ENCODE measurements around the gene HUNK.
A peak's percentile ranks its signal among the peaks of the same experiment; 100 is the strongest.

HUNK gene

DNA sequence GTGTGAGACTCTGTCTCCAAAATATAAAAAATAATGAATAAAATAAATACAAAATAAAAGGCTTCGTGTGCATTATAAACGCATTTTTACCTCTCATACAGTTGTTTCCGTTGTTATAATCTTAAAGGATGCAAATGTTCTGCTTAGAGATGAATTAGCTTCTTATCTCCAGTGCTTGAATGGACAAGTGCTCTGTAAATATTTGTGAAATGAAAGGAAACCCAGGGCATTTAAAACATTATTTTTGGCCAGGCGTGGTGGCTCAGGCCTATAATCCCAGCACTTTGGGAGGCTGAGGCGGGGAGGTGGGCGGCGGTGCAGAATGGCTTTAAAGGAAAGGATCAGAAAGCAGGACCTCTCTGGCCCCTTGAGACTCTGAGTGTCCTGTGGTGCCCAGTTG is 94.5 kb downstream of the HUNK start:
- no peak for DNase-seq

DNA sequence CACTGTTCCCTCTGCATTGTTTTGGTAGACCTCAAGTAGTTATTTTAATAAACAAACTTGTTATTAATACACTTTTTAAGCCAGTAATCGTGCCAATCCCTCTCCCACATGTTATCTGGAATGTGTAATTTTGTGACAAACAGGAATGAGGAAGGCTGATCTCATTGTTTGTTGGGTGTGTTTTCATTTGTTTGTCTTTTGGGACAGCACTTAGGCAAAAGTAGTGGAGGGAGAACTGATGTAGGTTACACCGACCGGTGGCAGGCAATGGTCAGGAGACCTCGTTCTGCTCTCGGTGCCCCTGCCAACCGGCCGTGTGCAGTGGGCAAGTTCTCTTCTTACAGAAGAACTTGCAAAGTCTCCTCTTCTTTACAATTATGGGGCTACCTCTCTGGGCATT is 99.8 kb downstream of the HUNK start:
- no peak for DNase-seq

DNA sequence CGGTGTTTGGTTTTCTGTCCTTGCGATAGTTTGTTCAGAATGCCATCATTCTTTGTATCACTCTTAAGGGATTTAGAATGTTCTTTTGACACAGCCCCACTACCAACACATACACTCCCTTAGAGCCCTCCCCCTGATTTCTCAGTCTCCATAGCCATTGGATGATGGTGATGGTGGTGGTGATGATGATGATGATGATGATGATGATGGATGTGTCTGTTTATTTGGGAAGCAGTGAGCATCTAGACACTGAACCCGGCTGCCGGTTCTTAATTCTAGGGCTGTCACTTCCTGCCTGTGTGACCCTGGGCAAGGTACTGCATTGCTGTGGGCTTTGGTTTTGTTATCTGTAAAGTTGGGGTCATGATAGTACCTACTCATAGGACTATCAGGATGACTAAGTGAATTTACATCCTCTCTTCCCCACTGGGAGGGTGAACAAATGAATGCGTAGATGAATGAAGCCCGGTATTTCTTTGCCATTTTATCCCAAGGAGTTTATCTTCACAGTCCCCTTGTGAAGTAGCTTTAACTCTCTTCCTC is 100.7 kb downstream of the HUNK start:
- DNase-seq: no peak

DNA sequence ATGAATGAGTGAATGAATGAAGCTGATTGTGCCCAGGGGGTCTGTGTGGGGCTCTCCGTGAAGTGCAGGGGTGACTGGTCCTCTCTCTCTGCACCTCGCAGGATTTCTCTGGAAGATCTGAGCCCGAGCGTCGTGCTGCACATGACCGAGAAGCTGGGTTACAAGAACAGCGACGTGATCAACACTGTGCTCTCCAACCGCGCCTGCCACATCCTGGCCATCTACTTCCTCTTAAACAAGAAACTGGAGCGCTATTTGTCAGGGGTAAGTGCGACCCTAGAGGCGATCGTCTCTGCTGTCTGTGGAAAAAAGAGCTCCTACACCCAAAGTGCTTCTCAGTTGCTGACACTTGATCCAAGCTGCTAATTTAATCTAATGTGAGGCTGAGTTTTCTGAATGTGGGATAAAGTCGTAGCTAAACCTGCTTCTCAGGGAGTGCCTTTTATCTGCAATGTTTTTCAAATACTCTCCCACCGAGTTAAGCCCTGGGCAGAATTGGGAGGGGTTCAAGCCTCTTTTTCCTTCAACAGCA is 101.7 kb downstream of the HUNK start:
- no peak for DNase-seq

DNA sequence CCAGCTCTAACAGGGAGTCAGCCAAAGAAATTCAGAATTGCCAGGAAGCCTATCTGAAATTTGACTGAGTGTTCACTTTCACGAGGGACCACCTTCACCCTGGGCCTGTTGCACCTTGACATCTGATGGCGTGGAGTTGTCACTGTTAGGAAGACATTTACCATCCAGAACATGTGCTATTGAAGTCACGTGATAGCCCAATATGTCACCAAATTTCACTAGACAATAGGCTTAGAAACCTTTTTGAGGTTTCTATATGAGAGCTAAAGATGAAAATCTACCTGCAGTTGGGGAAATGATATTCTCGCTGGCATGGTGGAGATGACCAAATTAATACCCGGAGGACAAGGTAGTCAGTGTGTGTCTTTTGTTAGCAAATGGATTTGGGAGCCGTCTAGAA is 102.7 kb downstream of the HUNK start:
- DNase-seq: no peak

DNA sequence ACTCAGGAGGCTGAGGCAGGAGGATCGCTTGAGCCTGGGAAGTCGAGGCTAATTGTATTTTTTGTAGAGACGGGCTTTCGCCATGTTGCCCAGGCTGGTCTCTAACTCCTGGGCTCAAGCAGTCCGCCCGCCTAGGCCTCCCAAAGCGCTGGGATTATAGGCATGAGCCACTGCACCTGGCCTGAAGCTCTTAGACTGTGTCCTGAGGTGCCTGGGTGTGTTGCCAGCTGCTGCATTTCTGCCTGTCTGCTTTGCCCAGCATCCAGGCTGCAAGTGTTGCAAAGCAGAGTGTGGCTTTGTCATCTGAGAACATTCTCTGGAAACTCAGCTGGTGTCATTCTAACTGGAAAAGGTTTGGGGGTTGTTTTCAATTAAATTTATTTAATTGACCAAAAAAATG is 105.0 kb downstream of the HUNK start:
- DNase-seq: no peak

DNA sequence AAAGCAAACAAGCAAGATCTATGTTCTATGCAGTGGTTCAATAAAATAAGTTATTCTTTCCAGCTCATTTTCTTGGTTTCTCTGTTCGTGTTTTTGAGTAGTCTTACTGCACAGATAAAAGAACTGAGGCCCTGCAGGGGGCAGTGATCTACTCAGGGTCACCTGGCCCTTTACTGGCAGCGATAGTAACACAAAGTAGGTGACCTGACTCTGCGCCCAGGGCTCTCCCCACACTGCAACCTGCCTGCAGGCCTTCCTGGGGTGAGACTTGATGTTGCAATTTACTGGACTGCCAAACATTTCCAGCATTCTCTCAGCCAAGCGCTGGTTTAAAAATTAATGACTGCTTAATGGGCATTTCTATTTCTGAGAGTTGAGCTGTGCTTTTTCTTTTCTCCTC is 110.3 kb downstream of the HUNK start:
- DNase-seq: no peak

DNA sequence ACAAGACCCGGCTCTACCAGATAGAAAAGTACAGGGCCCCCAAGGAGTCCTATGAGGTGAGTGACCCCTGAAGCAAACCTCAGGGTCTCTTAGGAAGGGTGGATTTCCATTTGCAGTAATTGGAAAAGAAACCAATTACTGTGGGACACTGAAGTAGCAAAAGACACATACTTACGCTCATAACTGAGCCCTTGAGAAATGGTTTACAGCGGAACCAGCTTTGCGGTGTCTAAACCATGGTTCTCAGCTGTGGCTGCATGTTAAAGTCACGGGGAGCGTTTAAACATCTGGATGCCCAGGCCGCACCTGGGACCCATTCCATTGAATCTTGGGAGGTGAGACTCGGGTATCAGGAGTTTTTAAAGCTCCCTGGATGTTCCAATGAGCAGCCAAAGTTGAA is 110.7 kb downstream of the HUNK start:
- no peak for DNase-seq

DNA sequence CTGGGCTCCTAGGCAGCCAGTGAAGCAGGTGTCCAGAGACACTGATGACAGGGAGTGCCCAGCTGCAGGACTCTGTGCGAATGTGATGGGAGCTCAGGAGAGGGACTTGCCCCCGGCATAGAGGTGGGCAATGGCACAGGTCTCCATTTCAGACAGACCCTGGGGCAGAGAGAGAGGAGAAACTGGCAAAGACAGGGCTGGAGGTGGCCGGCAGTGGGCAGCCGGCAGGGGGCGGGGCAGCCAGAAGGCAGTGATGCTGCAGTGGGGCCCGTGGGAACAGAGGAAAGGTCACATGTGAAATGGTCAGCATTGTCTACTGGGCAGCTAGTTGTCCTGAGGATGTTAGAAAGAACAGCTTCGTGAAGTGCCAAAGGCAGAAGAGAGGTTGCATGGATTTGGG is 112.6 kb downstream of the HUNK start:
- DNase-seq: no peak

DNA sequence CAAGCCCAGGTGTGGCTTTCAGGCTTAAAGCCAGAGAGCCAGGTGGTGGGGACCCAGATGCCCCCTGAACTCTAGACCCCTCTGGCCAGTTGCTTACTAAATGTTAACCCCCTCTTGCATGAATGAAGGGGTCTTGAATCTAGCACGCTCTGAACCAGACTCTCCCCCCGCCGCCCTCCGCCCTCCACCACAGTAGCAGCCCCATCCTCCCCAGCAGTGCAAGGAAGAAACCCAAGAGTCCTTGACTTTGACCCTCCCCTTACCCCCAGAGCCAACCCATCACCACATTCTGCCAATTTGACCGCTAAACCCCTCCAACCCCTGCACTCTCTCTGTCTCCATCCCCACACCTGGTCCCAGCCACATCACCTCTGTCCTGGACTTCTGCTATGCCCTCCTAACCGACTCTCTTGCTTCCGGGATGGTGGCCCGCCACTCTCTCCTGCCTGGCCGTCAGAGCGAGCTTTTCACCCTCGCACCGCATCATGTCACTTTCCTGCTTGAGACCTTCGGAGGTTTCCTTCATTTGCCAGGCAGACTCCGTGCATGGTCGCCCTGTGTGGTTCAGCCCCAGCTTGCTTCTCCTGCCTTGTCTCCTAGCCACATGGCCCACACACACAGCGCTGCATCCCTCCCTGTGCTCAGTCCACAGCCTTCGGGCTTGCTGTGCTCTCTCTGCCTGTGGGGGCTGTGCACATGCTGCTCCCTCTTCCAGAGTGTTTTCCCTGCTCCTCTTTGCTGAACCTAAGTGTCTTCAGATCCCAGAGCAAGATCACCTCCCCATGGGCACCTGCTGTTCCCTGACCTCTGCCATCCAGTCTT is 113.4 kb downstream of the HUNK start:
- no peak for DNase-seq

DNA sequence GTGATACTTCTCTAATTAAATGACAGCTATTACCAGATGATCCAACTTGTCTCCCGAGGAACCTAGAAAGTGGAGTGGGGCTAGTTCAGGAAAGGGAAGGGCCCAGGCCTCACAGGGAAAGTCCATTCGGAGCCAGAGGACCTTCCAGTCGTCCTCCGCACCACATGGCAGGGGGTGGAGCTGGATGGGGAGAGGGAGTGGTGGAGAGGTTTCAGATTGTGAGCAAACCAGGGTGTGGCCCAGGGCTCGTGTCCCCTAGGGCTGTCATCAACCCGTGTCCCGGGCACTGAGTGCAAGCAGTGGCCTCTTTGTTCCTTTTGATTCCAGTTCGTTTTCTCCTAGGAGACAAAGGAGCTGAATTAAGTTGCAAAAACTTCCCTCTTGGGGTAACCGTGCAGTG is 114.9 kb downstream of the HUNK start:
- no peak for DNase-seq

DNA sequence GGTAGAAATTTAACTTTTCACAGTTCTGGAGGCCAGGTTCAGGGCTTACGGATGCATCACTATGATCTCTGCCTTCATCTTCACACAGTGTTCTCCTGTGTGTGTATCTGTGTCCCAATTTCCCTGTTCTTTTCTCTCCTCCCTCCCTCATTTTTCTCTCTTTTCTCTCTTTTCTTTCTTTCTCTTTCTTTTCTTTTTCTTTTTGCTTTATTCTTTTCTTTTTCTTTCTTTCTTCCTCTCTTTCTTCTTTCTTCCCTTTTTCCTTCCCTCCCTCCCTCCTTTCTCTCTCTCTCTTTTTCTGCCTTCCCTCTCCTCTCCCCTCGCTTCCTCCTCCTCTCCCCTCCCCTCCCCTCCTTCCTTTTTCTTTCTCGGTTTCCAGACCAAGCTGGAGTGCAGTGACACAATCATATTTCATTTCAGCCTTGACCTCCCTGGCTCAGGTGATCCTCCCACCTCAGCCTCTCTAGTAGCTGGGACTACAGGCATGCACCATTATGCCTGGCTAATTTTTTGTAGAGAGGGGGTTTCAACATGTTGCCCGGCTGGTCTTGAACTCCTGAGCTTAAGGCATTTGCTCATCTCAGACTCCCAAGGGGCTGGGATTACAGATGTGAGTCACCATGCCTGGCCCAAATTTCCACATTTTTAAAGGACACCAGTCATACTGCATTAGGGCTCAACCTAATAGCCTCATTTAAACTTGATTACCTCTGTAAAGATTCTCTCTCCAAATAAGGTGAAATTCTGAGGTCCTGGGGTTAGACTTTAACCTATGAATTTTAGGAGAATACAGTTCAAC is 115.9 kb downstream of the HUNK start:
- peak; percentile 54 for DNase-seq

DNA sequence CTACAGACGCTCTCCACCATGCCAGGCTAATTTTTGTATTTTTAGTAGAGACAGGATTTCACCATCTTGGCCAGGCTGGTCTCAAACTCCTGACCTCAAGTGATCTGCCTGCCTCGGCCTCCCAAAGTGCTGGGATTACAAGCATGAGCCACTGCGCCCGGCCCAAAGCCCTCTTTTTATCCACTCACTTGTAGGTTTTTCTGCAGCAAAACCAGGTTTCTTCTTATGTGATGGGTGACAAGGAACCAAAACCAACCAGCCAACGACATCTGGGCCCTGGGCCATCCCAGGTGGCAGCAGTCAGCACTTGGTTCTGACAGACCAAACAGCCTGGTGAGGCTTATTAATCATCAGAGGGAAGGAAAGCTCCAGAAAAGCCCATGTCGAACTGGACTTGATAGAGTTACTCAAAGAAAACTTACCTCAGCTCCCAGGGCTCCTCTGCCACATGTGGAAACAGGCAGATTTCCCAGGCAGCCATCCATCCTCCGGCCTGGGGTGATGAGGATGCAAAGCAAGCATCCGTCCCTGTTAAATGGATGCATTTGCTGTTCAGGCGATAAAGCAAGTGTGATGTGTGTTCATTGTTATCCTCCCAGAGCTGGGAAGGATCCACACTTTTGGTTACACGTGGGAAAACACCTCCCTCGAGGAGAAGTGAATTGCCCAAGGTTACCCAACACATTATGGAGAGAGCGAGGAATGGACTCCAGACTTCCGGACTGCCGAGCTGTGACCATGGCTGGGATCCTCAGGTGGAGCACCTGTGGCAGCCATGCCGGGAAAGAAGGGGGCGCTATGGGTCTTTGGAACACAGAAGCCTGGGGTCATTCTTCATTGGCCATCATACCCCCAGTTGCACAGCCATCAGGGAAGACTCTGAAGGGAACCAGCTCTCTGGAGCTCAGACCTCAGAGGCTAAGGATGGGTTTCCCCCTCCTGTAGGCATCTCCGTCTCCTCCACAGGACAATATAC is 118.8 kb downstream of the HUNK start:
- DNase-seq: no peak

DNA sequence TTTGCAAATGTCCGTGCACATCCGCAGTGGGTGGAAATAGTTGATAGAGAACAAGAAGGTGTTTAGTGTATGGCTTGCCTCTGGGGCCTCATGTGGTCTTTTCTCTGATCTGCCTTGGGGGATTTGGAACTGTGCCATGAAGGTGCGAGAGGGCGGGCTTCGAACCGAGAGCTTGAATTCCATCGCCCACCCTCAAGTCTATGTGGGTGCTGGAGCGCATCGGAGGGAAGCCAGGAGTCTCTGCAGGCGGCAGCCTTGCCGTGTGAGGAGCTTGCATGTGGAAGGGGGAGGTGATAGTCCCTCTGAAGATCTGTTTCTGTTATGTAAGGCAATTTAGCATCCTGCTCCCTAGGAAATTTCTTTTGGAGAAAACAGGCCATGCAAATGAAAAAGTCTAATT is 119.6 kb downstream of the HUNK start:
- no peak for DNase-seq

DNA sequence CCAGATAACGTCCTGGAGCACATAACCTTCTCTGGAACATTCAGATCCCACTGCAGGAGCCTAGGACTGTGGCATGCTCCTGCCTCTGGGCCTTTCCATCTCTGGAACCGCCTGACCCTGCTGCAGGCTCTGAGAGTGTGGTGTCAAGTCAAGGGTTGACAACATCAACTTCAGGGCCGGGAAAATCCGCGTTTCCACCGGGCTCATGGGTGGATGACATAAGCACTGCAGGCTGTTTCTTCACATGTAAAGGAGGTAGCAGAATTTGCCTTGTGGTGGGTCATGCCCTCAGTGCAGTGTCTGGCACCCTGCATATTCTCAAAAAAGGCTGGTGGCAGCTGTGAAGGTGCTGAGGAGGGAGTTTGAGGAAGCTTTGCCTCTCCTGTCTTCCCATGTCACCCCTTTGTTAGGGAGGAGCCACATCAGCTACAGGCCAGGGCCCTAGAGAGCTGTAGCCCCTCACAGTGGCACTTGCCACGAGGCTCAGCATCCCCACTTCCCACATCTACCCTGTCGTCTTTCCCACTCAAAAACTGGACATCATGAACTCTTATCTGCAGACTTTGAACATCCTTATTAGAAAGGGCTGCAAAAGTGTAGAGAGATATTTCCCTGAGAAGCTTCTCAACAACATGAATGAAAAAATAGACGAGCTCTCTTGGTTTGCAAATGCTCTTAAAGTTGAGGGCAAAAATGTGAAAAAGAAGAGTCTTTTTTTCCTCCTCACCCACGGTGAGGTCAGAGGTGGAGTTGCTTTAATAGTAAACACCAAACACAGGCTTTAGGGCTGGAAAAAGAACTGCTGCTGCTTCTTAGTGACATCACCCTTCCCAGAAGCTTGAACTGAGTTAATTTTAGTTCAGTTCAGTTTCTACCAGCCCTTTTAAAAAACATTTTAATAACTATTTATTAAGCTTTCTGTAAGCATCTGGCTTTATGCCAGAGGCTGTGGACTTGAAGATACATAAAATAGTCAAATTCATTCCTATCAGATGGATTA is 121.3 kb downstream of the HUNK start:
- DNase-seq: no peak

DNA sequence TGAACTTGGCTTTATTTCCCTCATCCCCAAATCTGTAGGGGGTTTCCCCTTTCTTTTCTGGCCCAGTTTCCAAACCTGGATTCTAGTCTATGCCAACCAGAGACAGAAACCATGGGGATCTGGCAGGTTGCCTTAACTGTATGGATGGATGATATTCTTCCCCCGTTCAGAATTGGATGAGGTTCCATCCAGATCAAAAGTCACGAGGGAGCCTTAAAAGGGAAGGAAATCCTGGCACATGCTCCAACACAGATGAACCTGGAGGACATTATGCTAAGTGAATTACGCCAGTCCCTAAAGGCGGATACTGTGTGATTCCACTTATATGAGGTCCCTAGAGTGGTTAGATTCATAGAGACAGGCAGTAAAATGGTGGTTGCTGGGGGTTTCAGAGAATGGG is 124.4 kb downstream of the HUNK start:
- DNase-seq: no peak

DNA sequence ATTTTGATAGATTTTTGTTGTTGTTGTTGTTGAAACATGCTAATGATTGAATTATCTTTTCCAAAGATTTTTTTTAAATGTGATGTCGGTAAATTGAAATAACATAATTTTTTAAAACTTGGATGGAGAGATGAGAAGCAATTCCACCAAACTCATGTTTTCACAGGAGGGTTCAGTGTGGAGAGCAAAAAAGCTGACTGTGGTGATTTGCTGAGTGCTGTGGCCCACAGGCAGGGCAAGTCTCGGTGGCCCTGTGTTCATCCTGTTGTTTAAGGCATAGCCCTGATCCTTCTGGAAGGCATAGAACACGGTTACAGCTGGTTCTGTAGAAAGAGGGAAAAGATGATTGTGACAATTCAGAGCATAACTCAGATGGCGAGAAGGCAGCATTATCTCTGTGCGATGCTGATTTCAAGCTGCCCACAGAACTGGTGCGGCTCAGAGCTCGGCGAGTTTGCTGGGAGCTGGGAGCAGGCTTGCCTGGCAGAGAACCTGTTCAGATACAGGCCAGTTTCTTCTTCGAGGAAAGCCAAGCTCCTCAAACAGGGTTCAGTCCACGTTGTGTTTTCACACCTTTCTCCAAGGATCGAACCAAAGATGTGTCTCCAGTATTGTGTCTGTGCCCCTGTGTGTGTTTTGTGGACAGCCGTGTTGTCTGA is 127.1 kb downstream of the HUNK start:
- DNase-seq: no peak

DNA sequence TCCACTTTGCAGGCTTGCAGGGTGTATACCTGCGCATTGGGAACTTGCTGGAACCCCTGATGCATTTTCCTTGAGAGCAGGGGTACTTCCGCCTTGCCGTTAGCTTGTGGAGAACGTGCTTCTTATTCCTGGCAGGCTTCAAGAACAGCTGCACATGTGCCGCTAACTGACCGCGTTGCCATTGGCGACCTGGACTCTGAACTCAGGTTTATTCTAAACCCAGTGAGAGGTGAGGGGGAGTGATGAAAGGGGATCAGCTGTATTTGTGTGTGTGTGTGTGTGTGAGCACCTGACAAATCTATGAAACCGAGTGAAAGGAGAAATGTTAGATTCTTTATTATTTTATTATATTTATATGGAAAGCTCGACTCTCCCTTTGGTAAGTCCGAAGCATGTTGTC is 128.6 kb downstream of the HUNK start:
- no peak for DNase-seq

DNA sequence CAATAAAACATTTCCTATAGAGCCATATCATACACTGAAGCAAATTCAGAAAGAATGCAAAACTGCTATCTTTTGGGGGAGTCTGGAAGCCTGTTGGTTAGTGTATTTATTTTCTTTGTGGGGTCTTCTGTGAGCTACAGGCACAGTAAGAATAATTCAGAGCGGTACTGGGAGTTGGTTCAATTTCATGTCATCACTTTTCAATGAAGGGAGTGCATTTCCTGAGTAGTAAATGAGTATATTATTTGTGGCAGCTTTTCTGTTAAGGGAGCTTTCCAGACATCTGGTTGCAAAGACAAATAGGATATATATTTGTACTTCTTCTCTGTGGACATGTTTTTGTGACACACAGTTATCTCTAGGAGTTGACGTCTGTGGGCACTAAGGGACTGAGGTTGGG is 130.6 kb downstream of the HUNK start:
- peak; percentile 28 for DNase-seq

DNA sequence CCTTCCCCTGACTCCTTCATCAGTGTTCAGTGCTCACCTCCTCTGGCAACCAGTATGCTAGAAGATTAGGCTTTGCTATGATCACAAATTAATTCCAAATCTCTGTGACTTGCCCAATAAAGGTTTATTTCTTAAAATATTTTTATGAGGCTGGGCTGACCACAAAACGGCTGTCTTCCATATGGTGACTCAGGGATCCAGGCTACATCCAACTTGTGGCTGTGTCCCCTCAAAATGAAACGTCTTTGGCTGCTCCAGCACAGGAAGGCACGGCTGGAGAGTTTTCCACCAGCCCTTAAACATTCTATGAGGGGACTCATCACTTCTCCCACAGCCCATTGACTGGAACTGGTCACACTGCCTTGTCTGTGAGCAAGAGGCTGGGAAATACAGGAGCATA is 131.5 kb downstream of the HUNK start:
- peak; percentile 34 for DNase-seq

DNA sequence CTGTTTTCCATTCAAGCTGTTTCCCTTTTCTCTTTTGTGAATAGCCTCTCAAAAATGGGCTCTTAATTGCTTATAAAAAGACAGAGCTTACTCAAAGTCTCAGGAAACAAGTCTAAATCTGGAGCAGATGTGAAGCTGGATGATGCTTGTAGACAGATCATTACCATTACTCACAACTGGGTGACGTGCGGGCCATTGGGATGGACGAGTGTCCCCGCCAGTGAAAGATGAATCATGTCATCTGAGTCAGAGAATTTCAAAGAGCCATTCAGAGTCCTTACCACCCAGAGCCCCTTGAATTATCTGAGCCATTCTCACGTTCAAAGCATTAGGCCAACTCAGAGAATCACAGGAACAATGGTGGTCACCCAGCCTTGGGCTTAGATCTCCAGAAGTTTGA is 134.6 kb downstream of the HUNK start:
- DNase-seq: peak; percentile 92

Measured in fibroblast of upper back skin (primary cell).